Right ventricle myocardium superior (tissue), 1 donor: ENCODE results near the gene JAKMIP3. TPM values are rescaled to one million over a fixed set of nuclear protein-coding genes. Genes with fewer than 3 reads are reported as not detected.

Experiments
- total RNA-seq: library from RNA; stranded (reverse); fragmentation: NEBNext Ultra II Directional; extraction: Animal tissue kit (Norgen Biotek cat#: 25700); gene quantifications from one replicate; pipeline ENCODE4 v1.2.1, GENCODE V29; 2021
- donor health status: DM: no; HTN: yes; CAD: no; lungs with severe emphysema.

The JAKMIP3 gene
- total RNA-seq, 1 donor from 2014 or later = 1.5 TPM

Other genes starting within 250 kb of the JAKMIP3 start
- gene PPP2R2D, start 164.9 kb upstream of the JAKMIP3 start, total RNA-seq = 33.9 TPM
- 158 TPM for gene BNIP3, start 84.0 kb upstream of the JAKMIP3 start, total RNA-seq
- gene DPYSL4, start 121.0 kb downstream of the JAKMIP3 start, total RNA-seq = 31.7 TPM
- 5.9 TPM for gene STK32C, start 242.0 kb downstream of the JAKMIP3 start, total RNA-seq